ENCODE measurements around the gene ELAVL2. TPM values are rescaled to one million over a fixed set of nuclear protein-coding genes. Genes with fewer than 3 reads are reported as not detected.

ELAVL2 gene
- total RNA-seq, 1 experiment from 2014 or later, result 0.18 TPM

GRCh38 chr9:23830929-23831730 lies 5.1 kb upstream of the ELAVL2 start:
- Histone ChIP-seq H3K36me3 (ENCODE audit: control insufficient read depth, insufficient read depth, low read length) (no peaks in the 10 kb centered on the region), H3K4me3 (ENCODE audit: low read depth, low read length) (no peak overlapping the region), H3K27me3 (replicated peaks; ENCODE audit: control insufficient read depth, insufficient read depth, low read length) (no peaks in the 10 kb centered on the region), H3K4me1 (no peaks in the 10 kb centered on the region), H3K9me3 (no peaks in the 10 kb centered on the region)
- TF ChIP-seq CTCF (IDR thresholded peaks at IDR 0.05; ENCODE audit: insufficient read depth in 1 of 2, low read depth in 1 of 2, low read length in 1 of 2, severe bottlenecking in 1 of 2, unreplicated experiment in 1 of 2), result no peak
- no peak overlapping the region for H3K27ac Mint-ChIP-seq (ENCODE audit: unreplicated experiment)
- H3K27me3 Mint-ChIP-seq (ENCODE audit: insufficient read depth, unreplicated experiment), result peaks cover 5% of the 10 kb centered on the region
- no peak overlapping the region for H3K4me3 Mint-ChIP-seq (ENCODE audit: unreplicated experiment)
- no peaks in the 10 kb centered on the region for H3K4me1 Mint-ChIP-seq (ENCODE audit: low read depth, unreplicated experiment)
- ChIA-PET CTCF (no interaction called here), POLR2A (no interaction called here)
- no peak for DNase-seq
- no TSS peak for BruUV-seq (replicated peaks)
- H3K36me3 Mint-ChIP-seq (ENCODE audit: insufficient read depth, unreplicated experiment), result no peaks in the 10 kb centered on the region
- intact Hi-C loops (cut with micrococcal nuclease; ENCODE audit: unreplicated experiment), result no loop called here
- H3K9me3 Mint-ChIP-seq (ENCODE audit: unreplicated experiment), result no peaks in the 10 kb centered on the region

- Mint-ChIP-seq H3K27me3 (ENCODE audit: insufficient read depth, unreplicated experiment) (peaks cover 5% of the 10 kb centered on the region), H3K9me3 (ENCODE audit: unreplicated experiment) (no peaks in the 10 kb centered on the region), H3K27ac (ENCODE audit: unreplicated experiment) (no peak overlapping the region), H3K4me1 (ENCODE audit: low read depth, unreplicated experiment) (no peaks in the 10 kb centered on the region), H3K4me3 (ENCODE audit: unreplicated experiment) (no peak overlapping the region), H3K36me3 (ENCODE audit: insufficient read depth, unreplicated experiment) (no peaks in the 10 kb centered on the region)
- no TSS peak for BruUV-seq (replicated peaks)
- Histone ChIP-seq H3K27me3 (replicated peaks; ENCODE audit: control insufficient read depth, insufficient read depth, low read length) (no peaks in the 10 kb centered on the region), H3K9me3 (no peaks in the 10 kb centered on the region), H3K36me3 (ENCODE audit: control insufficient read depth, insufficient read depth, low read length) (no peaks in the 10 kb centered on the region), H3K4me1 (no peaks in the 10 kb centered on the region), H3K4me3 (ENCODE audit: low read depth, low read length) (no peak overlapping the region)
- CTCF ChIA-PET, result no interaction called here
- DNase-seq, result no peak
- no peak for TF ChIP-seq CTCF (IDR thresholded peaks at IDR 0.05; ENCODE audit: insufficient read depth in 1 of 2, low read depth in 1 of 2, low read length in 1 of 2, severe bottlenecking in 1 of 2, unreplicated experiment in 1 of 2)
- intact Hi-C loops (cut with micrococcal nuclease; ENCODE audit: unreplicated experiment), result no loop called here
- POLR2A ChIA-PET, result no interaction called here
These were observed 4.4 kb upstream of the ELAVL2 start for GRCh38 chr9:23830476-23830805.

- ChIA-PET CTCF (no interaction called here), POLR2A (no interaction called here)
- Mint-ChIP-seq H3K36me3 (ENCODE audit: insufficient read depth, unreplicated experiment) (no peaks in the 10 kb centered on the region), H3K4me1 (ENCODE audit: low read depth, unreplicated experiment) (no peaks in the 10 kb centered on the region), H3K4me3 (ENCODE audit: unreplicated experiment) (no peak overlapping the region), H3K27ac (ENCODE audit: unreplicated experiment) (no peak overlapping the region), H3K27me3 (ENCODE audit: insufficient read depth, unreplicated experiment) (peaks cover 5% of the 10 kb centered on the region), H3K9me3 (ENCODE audit: unreplicated experiment) (no peaks in the 10 kb centered on the region)
- TF ChIP-seq CTCF (IDR thresholded peaks at IDR 0.05; ENCODE audit: insufficient read depth in 1 of 2, low read depth in 1 of 2, low read length in 1 of 2, severe bottlenecking in 1 of 2, unreplicated experiment in 1 of 2), result no peak
- Histone ChIP-seq H3K36me3 (ENCODE audit: control insufficient read depth, insufficient read depth, low read length) (no peaks in the 10 kb centered on the region), H3K4me1 (no peaks in the 10 kb centered on the region), H3K27me3 (replicated peaks; ENCODE audit: control insufficient read depth, insufficient read depth, low read length) (no peaks in the 10 kb centered on the region), H3K4me3 (ENCODE audit: low read depth, low read length) (no peak overlapping the region), H3K9me3 (no peaks in the 10 kb centered on the region)
- BruUV-seq (replicated peaks), result no TSS peak
- intact Hi-C loops (cut with micrococcal nuclease; ENCODE audit: unreplicated experiment), result no loop called here
- DNase-seq, result no peak
These were observed 3.8 kb upstream of the ELAVL2 start for GRCh38 chr9:23829580-23830475.

All from Caco-2 (cell line).